Prostate gland (tissue), 2 donors: ENCODE data around the gene LTC4S.

Source experiments
- CTCF ChIP-seq, 4 experiments: fragments of 200-600 bp in 2 of 4; fragments of 450-650 bp in 2 of 4; sonication (generic) in 2 of 4; IDR thresholded peaks; 1 replicate in 3 of 4; 2 replicates in 1 of 4; pipeline ENCODE4 v1.5.1; 2016 to 2019; ENCODE audit warnings: antibody characterized with exemption in 4 of 4, mild to moderate bottlenecking in 2 of 4, moderate library complexity in 2 of 4
- POLR2A ChIP-seq: fragments of 450-650 bp; IDR thresholded peaks from one replicate; pipeline ENCODE4 v1.6.1; 2016; ENCODE audit warnings: antibody characterized with exemption, mild to moderate bottlenecking

GRCh38 chr5:179820127-179820482, 26.3 kb downstream of the LTC4S start:
- TF ChIP-seq CTCF (IDR thresholded peaks at IDR 0.05), result no peak
- no peak for TF ChIP-seq POLR2A
